Activated CD4-positive, alpha-beta T cell treated with anti-CD3 and anti-CD28 coated beads, Interleukin-2, Interleukin-4, amounts not matched to agents 100 ng/mL and 50 ng/mL, durations not matched to agents 16 hours and 8 hours (primary cell): ENCODE results near the gene PDHA1.
A peak's percentile ranks its signal among the peaks of the same experiment; 100 is the strongest.

Experiments
- DNase-seq: peaks from one replicate; pipeline ENCODE4 v3.0.0-alpha.2; 2020; ENCODE audit warnings: low spot score

PDHA1 gene

DNA sequence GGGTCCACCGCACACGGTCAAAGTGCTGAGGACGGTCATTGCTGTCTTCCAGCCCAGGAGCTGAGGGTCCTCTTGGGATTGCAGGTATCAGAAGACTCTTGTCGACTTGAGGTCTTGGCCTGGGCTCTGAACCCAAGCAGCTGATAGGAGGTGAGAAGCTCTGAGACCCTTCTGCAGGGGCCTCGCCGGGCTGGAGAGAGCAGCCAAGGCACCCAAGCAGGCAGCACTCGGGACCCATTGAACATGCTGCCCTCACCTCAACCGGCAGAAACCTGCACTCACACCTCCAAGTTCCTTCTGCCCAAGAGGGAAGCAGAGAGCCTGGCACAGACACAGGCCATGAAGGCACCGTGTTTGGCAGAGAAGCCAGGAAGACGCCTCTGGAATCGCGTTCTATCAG is 34.1 kb downstream of the PDHA1 start:
- no peak for DNase-seq

DNA sequence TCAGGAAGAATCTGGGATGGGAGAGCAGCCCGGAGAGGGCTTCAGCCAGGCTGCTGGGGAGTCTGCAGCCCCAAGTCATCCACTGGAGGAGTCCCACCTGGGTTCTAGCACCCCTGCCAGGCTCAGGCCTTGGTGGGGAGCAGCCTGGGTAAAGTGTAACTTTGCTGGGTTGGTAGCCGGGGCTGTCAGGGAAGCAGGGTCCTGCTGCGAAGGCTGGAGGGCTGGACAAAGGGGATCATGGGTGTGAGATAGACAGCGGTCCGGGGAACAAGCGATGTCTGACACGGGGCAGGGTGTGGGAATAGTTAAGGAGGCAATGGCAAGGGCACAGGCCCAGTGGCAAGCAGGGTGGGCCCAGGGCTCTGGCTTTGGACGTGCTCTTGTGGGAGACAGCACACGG is 37.6 kb downstream of the PDHA1 start:
- DNase-seq: no peak

DNA sequence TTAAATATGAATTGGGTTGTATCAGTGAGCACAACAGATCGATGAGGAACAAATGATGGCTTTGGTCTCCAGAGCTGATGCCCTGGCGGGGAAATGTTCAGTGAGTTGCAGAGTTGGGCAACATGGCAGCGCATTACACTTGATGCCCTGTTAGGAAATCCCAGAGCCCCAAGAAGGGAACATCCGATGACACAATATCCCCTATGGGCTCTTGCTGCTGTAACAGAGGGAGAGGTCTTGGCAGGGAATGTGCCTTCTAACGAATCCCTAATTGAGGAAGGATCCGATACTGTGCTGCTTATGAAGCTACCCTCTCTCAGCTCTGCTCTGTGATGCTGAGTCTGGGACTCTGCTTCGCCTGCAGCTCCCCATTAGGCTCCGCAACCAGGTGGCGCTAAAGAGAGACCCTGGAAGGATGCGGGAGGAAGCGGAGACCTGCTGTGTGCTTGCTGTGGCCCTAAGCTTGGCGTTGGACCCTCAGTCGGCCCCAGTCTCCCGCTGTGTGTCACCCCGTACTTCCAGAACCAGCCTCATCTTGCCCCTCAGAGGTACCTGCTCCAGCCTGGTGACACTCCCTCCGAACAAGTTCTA is 38.9 kb downstream of the PDHA1 start:
- peak; percentile 47 for DNase-seq

DNA sequence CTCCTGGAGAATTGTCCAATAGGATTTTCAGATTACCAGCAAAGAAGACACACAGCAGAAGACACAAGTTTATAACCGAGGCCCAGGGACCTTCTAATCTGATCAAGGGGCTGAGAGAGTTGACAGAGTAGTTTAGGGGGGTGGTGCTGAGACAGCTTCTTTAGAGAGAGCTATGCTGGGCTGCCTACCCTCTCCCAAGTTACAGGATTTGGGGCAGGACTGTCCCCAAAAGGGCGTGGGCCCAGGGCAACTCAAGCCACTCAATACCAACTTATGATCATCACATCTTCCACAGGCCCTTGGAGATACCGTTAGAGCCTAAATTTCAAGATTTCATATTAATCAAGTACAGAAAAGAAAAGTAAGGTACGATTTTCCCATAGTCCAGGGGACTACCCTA is 43.0 kb downstream of the PDHA1 start:
- DNase-seq: no peak

DNA sequence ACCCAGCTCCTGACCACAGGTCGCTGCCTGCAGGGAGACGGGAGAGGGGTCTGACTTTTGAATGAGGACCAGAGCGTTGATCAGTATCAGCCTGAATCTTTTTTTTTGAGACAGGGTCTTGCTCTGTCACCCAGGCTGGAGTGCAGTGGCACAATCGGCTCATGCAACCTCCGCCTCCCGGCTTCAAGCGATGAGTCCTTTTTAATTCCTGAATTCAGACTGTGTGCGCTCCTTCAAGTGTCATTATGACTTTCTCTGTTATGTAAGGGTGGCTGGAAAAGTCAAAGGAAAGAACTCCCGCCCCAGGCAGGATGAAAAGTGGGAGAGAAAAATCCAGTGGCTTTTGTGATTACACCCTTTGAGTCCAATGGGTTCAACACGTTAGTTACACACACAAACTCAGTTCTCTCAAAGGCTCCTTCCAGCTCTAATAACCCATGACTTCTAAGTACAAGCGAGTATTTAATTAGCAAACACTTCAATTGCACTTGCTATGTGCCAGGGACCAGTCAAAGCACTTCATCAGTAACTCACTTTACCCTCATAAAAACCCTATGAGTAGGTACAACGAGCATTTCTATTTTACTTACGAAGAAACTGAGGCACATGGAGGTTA is 44.4 kb downstream of the PDHA1 start:
- DNase-seq: no peak

DNA sequence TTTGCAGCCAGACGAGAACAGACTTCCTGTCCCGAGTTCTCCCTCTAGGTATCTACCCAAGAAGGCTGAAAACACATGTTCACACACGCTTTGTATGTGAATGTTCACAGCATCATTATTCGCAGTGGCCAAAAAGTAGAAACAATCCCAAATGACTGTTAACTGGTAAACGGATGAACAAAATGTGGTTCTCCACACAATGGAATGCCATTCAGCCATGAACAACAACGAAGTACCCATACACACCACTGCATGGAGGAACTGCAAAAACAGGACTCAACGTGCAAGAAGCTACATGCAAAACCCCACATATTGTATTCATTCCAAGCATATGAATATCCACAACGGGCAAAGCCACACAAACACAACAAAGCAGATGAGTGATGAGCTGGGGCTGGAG is 45.0 kb downstream of the PDHA1 start:
- DNase-seq: no peak

DNA sequence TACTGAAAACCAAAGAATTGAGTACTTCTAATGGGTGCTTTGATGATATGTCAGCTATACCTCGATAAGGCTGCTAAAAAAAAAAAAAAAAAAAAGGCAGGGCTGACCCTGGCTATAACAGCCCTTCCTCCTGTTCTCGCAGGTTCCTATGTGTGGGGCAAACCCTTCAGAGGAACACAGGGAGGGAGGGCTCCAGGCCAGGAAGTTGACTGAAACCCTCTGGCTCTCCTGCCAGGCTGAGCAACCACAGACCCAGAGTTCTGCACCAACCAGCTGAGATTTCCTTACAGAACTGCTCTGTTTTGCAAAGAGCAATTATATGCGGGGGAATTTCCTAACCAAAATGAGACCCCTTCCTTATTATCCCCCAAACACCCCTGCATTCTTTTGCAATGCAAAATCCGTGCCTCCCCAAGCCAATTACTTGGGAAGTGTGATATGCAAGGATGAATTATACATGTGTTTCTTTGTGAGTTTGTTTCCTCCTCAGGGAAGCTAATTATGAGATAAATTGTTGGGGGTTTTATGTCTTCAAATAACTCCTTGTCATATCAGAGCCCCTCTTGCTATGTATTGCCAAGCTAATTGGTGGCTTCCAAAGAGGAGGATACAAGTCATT is 45.6 kb downstream of the PDHA1 start:
- DNase-seq: no peak

DNA sequence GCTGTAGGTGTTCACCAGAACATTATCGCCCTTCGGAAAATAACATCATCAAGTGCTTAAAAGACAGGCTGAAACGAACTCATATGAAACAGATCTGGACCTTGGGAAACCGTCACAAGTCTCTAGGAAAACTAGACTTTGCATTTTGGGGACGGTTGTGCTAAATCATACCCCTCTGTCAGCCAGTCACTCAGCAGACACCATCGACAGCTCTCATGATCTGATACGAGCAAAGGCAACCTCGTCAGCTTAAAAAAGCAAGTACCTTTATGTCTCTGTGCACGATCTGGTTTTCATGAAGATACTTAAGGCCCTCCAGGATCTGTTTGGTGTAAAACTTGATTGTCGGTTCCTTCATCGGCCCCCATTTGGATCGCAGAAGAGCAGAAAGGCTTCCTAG is 48.4 kb downstream of the PDHA1 start:
- no peak for DNase-seq

DNA sequence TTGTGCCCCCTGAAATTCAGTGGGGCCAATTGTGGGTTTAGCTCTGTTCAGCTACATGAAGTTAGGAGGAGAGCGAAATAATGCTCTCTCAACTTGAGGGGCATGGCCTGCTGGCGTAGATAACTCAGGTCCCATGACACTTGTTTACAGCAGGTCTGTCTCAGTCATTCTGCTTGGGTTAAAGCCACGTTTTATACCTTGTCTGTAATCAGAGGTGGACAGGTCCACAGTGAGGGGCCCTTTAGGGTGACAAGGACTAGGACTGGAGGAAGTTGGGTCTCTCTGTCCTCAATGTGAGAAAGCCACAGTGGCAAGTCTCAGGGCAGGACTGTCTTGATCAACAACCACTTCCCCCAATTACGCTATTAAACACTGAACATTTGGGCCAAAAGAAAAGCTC is 49.0 kb downstream of the PDHA1 start:
- DNase-seq: no peak

DNA sequence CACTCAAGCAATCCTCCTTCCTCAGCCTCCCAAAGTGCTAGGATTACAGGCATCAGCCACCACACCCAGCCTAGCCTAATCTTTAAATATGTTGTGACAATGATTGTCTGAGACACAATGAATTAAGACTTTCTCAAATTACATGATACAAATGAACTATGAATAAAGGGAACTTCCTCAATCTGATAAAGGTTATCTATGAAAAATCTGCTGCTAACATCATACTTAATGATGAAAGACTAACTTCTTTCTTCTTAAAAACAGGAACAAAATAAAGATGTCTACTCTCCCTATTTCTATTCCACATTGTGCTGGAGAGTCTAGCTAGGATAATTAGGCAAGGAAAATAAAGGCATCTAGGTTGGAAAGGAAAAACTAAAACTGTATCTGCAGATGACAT is 60.0 kb downstream of the PDHA1 start:
- no peak for DNase-seq

DNA sequence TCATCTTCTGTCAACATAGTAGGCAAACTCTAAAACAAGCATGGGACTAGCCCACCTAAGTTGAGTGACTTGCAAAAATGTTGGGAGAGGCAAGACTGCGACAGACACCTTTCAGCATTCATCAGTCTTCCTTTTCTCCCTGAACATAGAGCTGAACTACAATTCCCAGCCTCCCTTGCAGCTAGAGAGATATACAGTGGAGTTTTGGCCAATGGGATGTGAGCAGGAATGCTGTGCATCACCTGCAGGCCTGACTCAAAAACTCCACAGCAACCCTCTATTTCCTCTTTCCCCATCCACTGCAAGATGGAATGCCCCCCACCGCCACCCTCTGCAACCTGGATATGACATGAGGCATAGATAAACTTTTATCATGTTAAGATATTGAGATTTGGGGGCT is 66.5 kb downstream of the PDHA1 start:
- no peak for DNase-seq
